HepG2 (cell line): ENCODE measurements around the gene PDP2. TPM values are rescaled to one million over a fixed set of nuclear protein-coding genes. Genes with fewer than 3 reads are reported as not detected.

Source experiments
- AGO2 ChIP-seq: fragments of 200-400 bp; formaldehyde crosslinking; optimal IDR thresholded peaks from 2 replicates; pipeline ENCODE3; 2017; ENCODE audit warnings: mild to moderate bottlenecking, low read depth, low read length, moderate library complexity
- EZH2 ChIP-seq: conservative IDR thresholded peaks from 2 replicates; pipeline ENCODE4 v1.6.1; 2012; ENCODE audit warnings: mild to moderate bottlenecking, low read depth, low read length, moderate library complexity
- FOXM1 ChIP-seq: sonication (generic); formaldehyde crosslinking; IDR thresholded peaks from 2 replicates; pipeline ENCODE4 v1.5.0; 2020; ENCODE audit warnings: missing genetic modification reagents
- GABPA ChIP-seq, 2 experiments: IDR thresholded peaks; 2 replicates each; pipeline ENCODE4 v1.6.1; 2011 to 2016; ENCODE audit warnings: low read depth in 2 of 2, low read length in 1 of 2, missing biosample characterization in 1 of 2, missing genetic modification characterization in 1 of 2
- HNF4A ChIP-seq: sonication (generic); formaldehyde crosslinking; IDR thresholded peaks from 2 replicates; pipeline ENCODE4 v1.4.0; 2020; ENCODE audit warnings: missing genetic modification reagents
- IRF1 ChIP-seq: sonication (generic); formaldehyde crosslinking; IDR thresholded peaks from 2 replicates; pipeline ENCODE4 v1.4.0; 2020; ENCODE audit warnings: low read depth, mild to moderate bottlenecking, missing genetic modification reagents
- MAFF ChIP-seq: IDR thresholded peaks from 2 replicates; pipeline ENCODE4 v1.6.1; 2011; ENCODE audit warnings: low read depth, low read length, improper control_type of control experiment
- MED13 ChIP-seq: sonication (generic); formaldehyde crosslinking; IDR thresholded peaks from 2 replicates; pipeline ENCODE4 v1.5.0; 2020; ENCODE audit warnings: missing genetic modification reagents
- MYNN ChIP-seq: sonication (generic); formaldehyde crosslinking; IDR thresholded peaks from 2 replicates; pipeline ENCODE4 v1.4.0; 2020; ENCODE audit warnings: mild to moderate bottlenecking, low read depth, missing genetic modification reagents
- NR2F6 ChIP-seq, 2 experiments: IDR thresholded peaks; 2 replicates each; pipeline ENCODE4 v1.6.1; 2016; ENCODE audit warnings: antibody characterized with exemption in 1 of 2, mild to moderate bottlenecking in 1 of 2
- PAXIP1 ChIP-seq: sonication (generic); formaldehyde crosslinking; conservative IDR thresholded peaks from 2 replicates; pipeline ENCODE4 v1.4.0; 2020; ENCODE audit warnings: mild to moderate bottlenecking, missing genetic modification reagents, moderate library complexity
- PCBP1 ChIP-seq: fragments of 200-400 bp; formaldehyde crosslinking; IDR thresholded peaks from 2 replicates; pipeline ENCODE4 v1.6.1; 2017; ENCODE audit warnings: mild to moderate bottlenecking, low read depth, low read length, borderline replicate concordance
- SP2 ChIP-seq: sonication (generic); formaldehyde crosslinking; IDR thresholded peaks from 2 replicates; pipeline ENCODE4 v1.5.1; 2020; ENCODE audit warnings: mild to moderate bottlenecking, missing genetic modification reagents
- STAT5B ChIP-seq: sonication (generic); formaldehyde crosslinking; IDR thresholded peaks from 2 replicates; pipeline ENCODE4 v1.4.0; 2020; ENCODE audit warnings: missing genetic modification reagents
- THYN1 ChIP-seq: sonication (generic); formaldehyde crosslinking; IDR thresholded peaks from 2 replicates; pipeline ENCODE4 v1.8.1; 2023; ENCODE audit warnings: low read depth, mild to moderate bottlenecking, moderate library complexity, missing genetic modification reagents, borderline replicate concordance
- TMF1 ChIP-seq: sonication (generic); formaldehyde crosslinking; IDR thresholded peaks from 2 replicates; pipeline ENCODE4 v1.8.1; 2022; ENCODE audit warnings: low read depth, missing genetic modification reagents
- ZFP91 ChIP-seq: sonication (generic); formaldehyde crosslinking; IDR thresholded peaks from 2 replicates; pipeline ENCODE4 v1.9.0; 2022; ENCODE audit warnings: missing genetic modification reagents, mild to moderate bottlenecking, borderline replicate concordance
- ZNF143 ChIP-seq: sonication (generic); formaldehyde crosslinking; IDR thresholded peaks from 2 replicates; pipeline ENCODE4 v1.4.0; 2020; ENCODE audit warnings: missing genetic modification reagents
- ZNF292 ChIP-seq: sonication (generic); formaldehyde crosslinking; IDR thresholded peaks from 2 replicates; pipeline ENCODE4 v1.8.1; 2022; ENCODE audit warnings: mild to moderate bottlenecking, low read depth, missing genetic modification reagents, borderline replicate concordance
- ZNF777 ChIP-seq: sonication (generic); formaldehyde crosslinking; IDR thresholded peaks from 2 replicates; pipeline ENCODE4 v1.4.0; 2020; ENCODE audit warnings: missing genetic modification reagents
- ZSCAN29 ChIP-seq: sonication (generic); formaldehyde crosslinking; conservative IDR thresholded peaks from 2 replicates; pipeline ENCODE4 v1.4.0; 2020; ENCODE audit warnings: mild to moderate bottlenecking, missing genetic modification reagents
- polyA plus RNA-seq, 8 experiments: library from polyadenylated mRNA; depleted of rRNA in 3 of 8; stranded (reverse) in 7 of 8; unstranded in 1 of 8; fragments of >200 nt; fragmentation: Illumina TruSeq in 4 of 8; extraction: Trizol in 4 of 8; gene quantifications; 2 replicates each; pipeline versions ENCODE4 v1.2.1 to v1.2.3, GENCODE V29; 2011 to 2016; ENCODE audit warnings: low read depth in 4 of 8, missing spikeins in 1 of 8, mixed read lengths in 1 of 8; ENCODE audit not compliant: insufficient read depth in 1 of 8
- total RNA-seq, 5 experiments: library from RNA; depleted of rRNA; stranded (reverse); fragments of >200 nt; fragmentation: Illumina TruSeq; extraction: Trizol; gene quantifications; 2 replicates each; pipeline ENCODE4 v1.2.3, GENCODE V29; 2016; ENCODE audit warnings: low read depth in 1 of 5
- TF ChIP-seq, protein P1 (sequence below): IDR thresholded peaks from 2 replicates; pipeline ENCODE4 v1.6.1; 2016; ENCODE audit warnings: missing compliant biosample characterization, missing genetic modification reagents, borderline replicate concordance

The PDP2 gene
- total and polyA plus RNA-seq, 2 of the 13 experiments (the other 11 are each of a cell fraction or from before 2014, with no cell fraction given): 12.8 to 15.8 TPM

- TF ChIP-seq PCBP1 (peak; percentile 98), ZNF777 (CRISPR knock-in tag) (peak; percentile 60; the same call in 1 of the 2 replicates), ZSCAN29 (CRISPR knock-in tag) (0 out of 2 replicates have a peak, but pooled peaks have one; percentile 41), GABPA (IDR thresholded peaks at IDR 0.05; ENCODE audit: low read depth, low read length) (no peak), GABPA (CRISPR knock-in tag; IDR thresholded peaks at IDR 0.05; ENCODE audit: low read depth) (peak; percentile 45; the same call in 1 of the 2 replicates), TMF1 (CRISPR knock-in tag) (peak; percentile 67; the same call in 1 of the 2 replicates), MAFF (peak; percentile 9; the same call in 1 of the 2 replicates), IRF1 (CRISPR knock-in tag) (0 out of 2 replicates have a peak, but pooled peaks have one; percentile 36), PAXIP1 (CRISPR knock-in tag) (0 out of 2 replicates have a peak, but pooled peaks have one; percentile 33), ZFP91 (CRISPR knock-in tag) (peak; percentile 85), STAT5B (no peak), ZNF292 (peak; percentile 91), NR2F6 (IDR thresholded peaks at IDR 0.05) (no peak), NR2F6 (CRISPR knock-in tag; IDR thresholded peaks at IDR 0.05) (peak; percentile 70; the same call in 1 of the 2 replicates), FOXM1 (no peak), MED13 (CRISPR knock-in tag) (no peak), EZH2 (no peak), MYNN (no peak), AGO2 (no peak), HNF4A (peak; percentile 26; the same call in 1 of the 2 replicates), SP2 (no peak), ZNF143 (CRISPR knock-in tag) (peak; percentile 73), THYN1 (CRISPR knock-in tag) (0 out of 2 replicates have a peak, but pooled peaks have one; percentile 54)
- TF ChIP-seq, protein P1, sequence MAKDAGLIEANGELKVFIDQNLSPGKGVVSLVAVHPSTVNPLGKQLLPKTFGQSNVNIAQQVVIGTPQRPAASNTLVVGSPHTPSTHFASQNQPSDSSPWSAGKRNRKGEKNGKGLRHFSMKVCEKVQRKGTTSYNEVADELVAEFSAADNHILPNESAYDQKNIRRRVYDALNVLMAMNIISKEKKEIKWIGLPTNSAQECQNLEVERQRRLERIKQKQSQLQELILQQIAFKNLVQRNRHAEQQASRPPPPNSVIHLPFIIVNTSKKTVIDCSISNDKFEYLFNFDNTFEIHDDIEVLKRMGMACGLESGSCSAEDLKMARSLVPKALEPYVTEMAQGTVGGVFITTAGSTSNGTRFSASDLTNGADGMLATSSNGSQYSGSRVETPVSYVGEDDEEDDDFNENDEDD (CRISPR knock-in tag): peak; percentile 89; the same call in 1 of the 2 replicates
Observed at GRCh38 chr16:66872943-66873684, 7.2 kb upstream of the PDP2 start (continued).
